Measurements from ENCODE around the gene RILP.

DNA sequence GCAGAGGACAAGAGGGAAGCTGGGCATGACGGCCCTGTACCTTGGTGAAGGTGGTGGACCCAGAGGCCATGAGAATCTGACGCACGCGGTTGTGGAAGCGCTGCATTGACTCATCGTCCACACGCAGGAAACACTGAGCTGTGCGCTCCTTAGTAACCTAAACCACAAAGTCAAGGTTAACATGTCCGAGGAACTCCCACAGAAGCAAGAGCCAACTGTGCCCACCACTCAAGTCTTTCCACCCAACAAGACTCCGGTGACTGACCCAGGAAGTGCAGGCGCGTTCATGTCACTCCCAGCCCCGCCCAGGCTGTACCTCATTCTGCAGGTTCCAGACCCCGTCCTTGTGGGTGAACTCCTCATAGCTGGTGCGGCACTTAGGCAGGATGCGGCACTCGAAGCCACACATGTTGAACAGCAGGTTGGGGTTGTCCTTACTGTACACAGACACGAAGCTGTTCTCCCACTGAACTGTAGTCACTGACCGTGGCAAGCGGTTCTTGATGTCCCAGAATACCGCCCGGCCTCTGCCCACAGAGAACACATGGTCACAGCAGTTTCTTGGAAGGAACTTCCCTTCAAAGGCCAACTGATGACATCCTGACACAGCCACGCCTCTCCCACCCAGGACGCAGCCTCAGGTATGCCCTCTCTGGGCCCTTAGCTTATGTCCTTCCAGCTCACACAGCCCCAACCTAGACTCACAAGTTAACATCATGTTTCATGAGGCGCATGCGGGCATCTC is 23.5 kb upstream of the RILP start:
- TF ChIP-seq GATA2 (IDR thresholded peaks at IDR 0.05; ENCODE audit: low read depth, low read length) (no peak), GATA3 (IDR thresholded peaks at IDR 0.05; ENCODE audit: low read depth, low read length) (no peak)

Measured in SH-SY5Y (cell line).